OCI-LY7 (cell line): Measurements from ENCODE around the gene PTH1R. TPM values are rescaled to one million over a fixed set of nuclear protein-coding genes. Genes with fewer than 3 reads are reported as not detected.

ENCODE experiments used
- BruUV-seq: library from RNA; stranded (reverse); fragments of 400-500 nt; replicated peaks from 2 replicates; lab custom pipeline; 2021; lab: Mats Ljungman, UMichigan
- CTCF ChIA-PET: fragments of 300-600 bp; sonication (Branson Sonifier 250); formaldehyde crosslinking; loops from one replicate; lab custom pipeline; 2022; ENCODE audit warnings: antibody characterized with exemption; ENCODE audit not compliant: unreplicated experiment; lab: Charles Lee
- POLR2A ChIA-PET: fragments of 300-600 bp; sonication (Branson Sonifier 250); formaldehyde crosslinking; loops from one replicate; lab custom pipeline; 2022; ENCODE audit warnings: antibody characterized with exemption; lab: Charles Lee
- DNase-seq: peaks from one replicate; pipeline ENCODE4 v3.0.0-alpha.2; 2015; ENCODE audit warnings: low spot score
- H2AFZ ChIP-seq: fragments of 200-600 bp; sonication (generic), shearing (Covaris generic); 2 replicates; pipeline ENCODE4 v1.6.1; 2014; ENCODE audit warnings: mild to moderate bottlenecking, antibody characterized with exemption, low read length, moderate library complexity
- H3K27ac ChIP-seq: fragments of 200-600 bp; sonication (generic); 2 replicates; pipeline ENCODE4 v1.5.1; 2014; ENCODE audit warnings: mixed run types, low read depth, mild to moderate bottlenecking, moderate library complexity, low read length, inconsistent platforms; ENCODE audit not compliant: poor library complexity, severe bottlenecking
- H3K36me3 ChIP-seq: fragments of 200-600 bp; sonication (generic); 2 replicates; pipeline ENCODE4 v1.6.1; 2014; ENCODE audit warnings: mild to moderate bottlenecking, antibody characterized with exemption, low read length, moderate library complexity, mixed read lengths; ENCODE audit not compliant: insufficient read depth
- H3K4me1 ChIP-seq: fragments of 200-600 bp; sonication (generic); 2 replicates; pipeline ENCODE4 v1.5.1; 2014; ENCODE audit warnings: mild to moderate bottlenecking, low read length; ENCODE audit not compliant: insufficient read depth, poor library complexity, severe bottlenecking
- H3K4me2 ChIP-seq: fragments of 200-600 bp; sonication (generic); 2 replicates; pipeline ENCODE4 v1.6.1; 2014; ENCODE audit warnings: mild to moderate bottlenecking, low read length
- H3K4me3 ChIP-seq: fragments of 200-600 bp; sonication (generic); 2 replicates; pipeline ENCODE4 v1.5.1; 2014; ENCODE audit warnings: mild to moderate bottlenecking, low read depth, low read length; ENCODE audit not compliant: poor library complexity, severe bottlenecking
- H3K79me2 ChIP-seq: fragments of 200-600 bp; sonication (generic); 2 replicates; pipeline ENCODE4 v1.6.1; 2016; ENCODE audit warnings: low read depth, mild to moderate bottlenecking, low read length, moderate library complexity, mixed read lengths; ENCODE audit not compliant: insufficient read depth
- H3K9me2 ChIP-seq: fragments of 200-600 bp; sonication (generic); 2 replicates; pipeline ENCODE4 v1.6.1; 2016; ENCODE audit warnings: mild to moderate bottlenecking, low read length, mixed read lengths; ENCODE audit not compliant: insufficient read depth
- H3K9me3 ChIP-seq: fragments of 200-600 bp; sonication (generic); 2 replicates; pipeline ENCODE4 v1.6.1; 2014; ENCODE audit warnings: mild to moderate bottlenecking, mixed run types, low read length, mixed read lengths
- H4K20me1 ChIP-seq: fragments of 200-600 bp; sonication (generic); 2 replicates; pipeline ENCODE4 v1.6.1; 2014; ENCODE audit warnings: mild to moderate bottlenecking, antibody characterized with exemption, low read length, moderate library complexity, mixed read lengths; ENCODE audit not compliant: insufficient read depth
- CTCF ChIP-seq: fragments of 200-600 bp; sonication (generic); conservative IDR thresholded peaks from 2 replicates; pipeline ENCODE4 v1.5.1; 2014; ENCODE audit warnings: mild to moderate bottlenecking, antibody characterized with exemption, low read length, moderate library complexity, mixed read lengths
- EZH2phosphoT487 ChIP-seq: fragments of 200-600 bp; sonication (generic); IDR thresholded peaks from 2 replicates; pipeline ENCODE4 v1.6.1; 2018; ENCODE audit warnings: low read depth, borderline replicate concordance, mild to moderate bottlenecking, mixed run types, antibody characterized with exemption, low read length, moderate library complexity, mixed read lengths
- intact Hi-C: fragments of 100-400 bp; cut with micrococcal nuclease; formaldehyde crosslinking; loops from one replicate; pipeline ENCODE4 v1.10.0; 2022; ENCODE audit not compliant: unreplicated experiment
- total RNA-seq, 2 experiments: library from RNA; depleted of rRNA in 1 of 2; stranded (reverse); fragments of >200 nt in 1 of 2; shearing (Covaris generic) in 1 of 2; gene quantifications; 2 replicates each; pipeline ENCODE4 v1.2.3, GENCODE V29; 2014 to 2022

PTH1R gene
- total RNA-seq, 2 experiments from 2014 or later, result not detected

DNA sequence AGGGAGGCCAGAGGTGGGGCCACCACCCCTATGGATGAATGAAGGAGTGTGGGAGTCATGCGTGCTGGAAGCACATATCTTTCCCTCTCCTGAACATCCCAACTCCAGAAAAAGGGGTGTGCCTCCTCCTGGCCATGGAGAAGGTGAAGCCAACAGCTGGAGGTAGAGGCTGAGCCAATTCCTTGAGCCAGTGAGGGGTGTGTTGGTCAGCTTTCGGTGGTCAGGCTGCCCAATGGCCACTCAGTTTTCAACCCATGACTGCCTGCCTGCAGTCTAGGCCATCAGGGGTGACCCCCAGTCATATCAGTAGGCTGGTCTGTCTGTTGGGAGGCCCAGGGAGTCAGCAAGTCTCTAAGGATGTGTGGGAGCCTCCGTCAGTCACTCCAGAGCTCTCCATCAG, 13.6 kb downstream of the PTH1R start:
- no peak overlapping the region for H2AFZ ChIP-seq
- TF ChIP-seq EZH2phosphoT487 (no peak), CTCF (no peak)
- no peaks in the 10 kb centered on the region for H3K9me2 ChIP-seq
- H3K4me2 ChIP-seq, result no peak overlapping the region
- intact Hi-C loops, result no loop called here
- no peak overlapping the region for H3K27ac ChIP-seq
- ChIA-PET POLR2A (no interaction called here), CTCF (no interaction called here)
- no peaks in the 10 kb centered on the region for H3K79me2 ChIP-seq
- BruUV-seq, result no TSS peak
- no peaks in the 10 kb centered on the region for H3K36me3 ChIP-seq
- no peak overlapping the region for H3K4me3 ChIP-seq
- no peaks in the 10 kb centered on the region for H4K20me1 ChIP-seq
- no peak for DNase-seq
- no peaks in the 10 kb centered on the region for H3K4me1 ChIP-seq
- H3K9me3 ChIP-seq, result no peaks in the 10 kb centered on the region

DNA sequence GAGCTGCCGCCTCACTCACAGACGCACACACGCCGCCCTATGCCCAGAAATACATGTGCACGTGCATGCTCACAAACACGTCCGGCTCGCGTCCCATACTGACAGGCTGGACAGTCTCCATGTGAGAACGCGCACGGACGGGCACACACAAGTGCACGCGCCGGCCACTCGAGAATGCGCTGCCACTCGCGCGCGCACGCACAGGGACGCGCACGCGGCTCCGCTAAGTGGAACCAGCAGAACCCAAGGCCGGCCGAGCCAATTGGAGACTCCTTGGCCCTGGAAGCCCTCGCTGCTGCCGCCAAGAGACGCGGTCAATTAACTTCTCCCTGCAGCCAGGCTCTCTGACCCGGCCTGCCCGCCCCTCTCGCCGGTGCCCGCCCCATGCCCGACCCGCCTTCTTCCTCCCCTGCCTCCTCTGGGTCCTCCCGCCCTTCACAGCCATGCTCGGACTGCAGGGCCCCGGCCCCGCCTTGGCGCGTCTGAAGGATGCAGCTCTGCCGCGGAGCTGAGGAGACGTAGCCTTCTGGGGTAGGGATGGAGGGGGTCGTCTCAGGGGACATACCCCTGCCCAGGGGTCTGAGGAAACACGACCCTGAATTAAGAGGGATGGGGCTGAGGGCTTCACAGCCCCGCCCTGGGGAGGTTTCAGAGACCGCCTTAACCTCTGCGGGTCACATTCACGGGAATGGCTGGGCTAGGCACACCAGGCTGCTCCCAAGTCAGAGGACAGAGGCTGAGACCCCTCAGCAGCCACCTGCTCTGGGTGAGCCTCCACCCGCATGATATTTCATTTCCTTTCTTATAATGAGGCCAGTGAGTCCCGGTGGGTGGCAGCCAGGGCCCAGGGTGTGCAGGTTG, 15.0 kb downstream of the PTH1R start:
- ChIA-PET POLR2A (no interaction called here), CTCF (no interaction called here)
- no peaks in the 10 kb centered on the region for H3K4me1 ChIP-seq
- H3K36me3 ChIP-seq, result no peaks in the 10 kb centered on the region
- no peaks in the 10 kb centered on the region for H3K9me2 ChIP-seq
- H2AFZ ChIP-seq, result no peak overlapping the region
- H4K20me1 ChIP-seq, result no peaks in the 10 kb centered on the region
- TF ChIP-seq EZH2phosphoT487 (no peak), CTCF (no peak)
- intact Hi-C loops, result no loop called here
- H3K4me3 ChIP-seq, result no peak overlapping the region
- no peak for DNase-seq
- no peaks in the 10 kb centered on the region for H3K79me2 ChIP-seq
- no peak overlapping the region for H3K4me2 ChIP-seq
- no peaks in the 10 kb centered on the region for H3K9me3 ChIP-seq
- BruUV-seq, result no TSS peak
- H3K27ac ChIP-seq, result no peak overlapping the region

DNA sequence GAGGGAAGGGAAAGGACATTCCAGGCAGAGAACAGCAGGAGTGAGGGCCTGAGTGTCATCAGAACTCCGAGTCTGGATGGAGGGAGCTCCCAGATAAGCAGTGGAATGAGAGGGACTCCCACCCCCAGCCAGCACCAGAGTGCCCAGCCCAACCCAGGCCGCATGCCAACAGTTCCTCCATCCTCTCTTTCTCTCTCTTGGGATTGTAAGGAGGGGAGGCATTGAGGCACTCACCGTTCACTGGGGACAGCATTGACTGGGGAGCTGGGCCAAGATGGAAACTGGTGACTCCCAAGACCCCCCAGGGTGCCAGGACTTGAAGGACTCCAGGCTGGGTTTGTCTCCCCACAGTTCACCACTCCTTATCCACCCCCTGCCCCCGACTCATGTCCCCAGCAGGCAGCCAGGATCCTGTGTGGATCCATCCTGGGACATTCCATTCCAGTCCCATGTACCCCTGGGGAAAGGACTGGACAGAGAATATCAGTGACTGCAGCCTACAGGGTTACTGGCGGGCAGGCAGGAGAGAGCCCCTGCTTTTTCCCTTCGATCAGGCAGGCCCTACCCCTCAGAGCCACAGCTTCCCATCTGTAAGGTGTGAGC, 15.7 kb downstream of the PTH1R start:
- Histone ChIP-seq H4K20me1 (no peaks in the 10 kb centered on the region), H3K9me3 (no peaks in the 10 kb centered on the region), H3K36me3 (no peaks in the 10 kb centered on the region), H3K4me3 (no peak overlapping the region), H3K4me1 (no peaks in the 10 kb centered on the region), H2AFZ (no peak overlapping the region), H3K4me2 (no peak overlapping the region), H3K79me2 (no peaks in the 10 kb centered on the region), H3K9me2 (no peaks in the 10 kb centered on the region), H3K27ac (no peak overlapping the region)
- no peak for DNase-seq
- TF ChIP-seq EZH2phosphoT487, result no peak
- TF ChIP-seq CTCF, result no peak
- BruUV-seq, result no TSS peak
- POLR2A ChIA-PET, result no interaction called here
- CTCF ChIA-PET, result no interaction called here
- intact Hi-C loops, result no loop called here
